HS-27A (cell line): Measurements from ENCODE around the gene MT2A.
"Not testable (repeated sequence)": the region's sequence is repeated elsewhere in the genome, so short reads cannot be mapped to it uniquely, and the experiment has no call there.

Experiments used
- DNase-seq: peaks from one replicate; pipeline ENCODE4 v3.0.0-alpha.2; 2012; ENCODE audit warnings: low read depth, missing footprints

The MT2A gene

DNA sequence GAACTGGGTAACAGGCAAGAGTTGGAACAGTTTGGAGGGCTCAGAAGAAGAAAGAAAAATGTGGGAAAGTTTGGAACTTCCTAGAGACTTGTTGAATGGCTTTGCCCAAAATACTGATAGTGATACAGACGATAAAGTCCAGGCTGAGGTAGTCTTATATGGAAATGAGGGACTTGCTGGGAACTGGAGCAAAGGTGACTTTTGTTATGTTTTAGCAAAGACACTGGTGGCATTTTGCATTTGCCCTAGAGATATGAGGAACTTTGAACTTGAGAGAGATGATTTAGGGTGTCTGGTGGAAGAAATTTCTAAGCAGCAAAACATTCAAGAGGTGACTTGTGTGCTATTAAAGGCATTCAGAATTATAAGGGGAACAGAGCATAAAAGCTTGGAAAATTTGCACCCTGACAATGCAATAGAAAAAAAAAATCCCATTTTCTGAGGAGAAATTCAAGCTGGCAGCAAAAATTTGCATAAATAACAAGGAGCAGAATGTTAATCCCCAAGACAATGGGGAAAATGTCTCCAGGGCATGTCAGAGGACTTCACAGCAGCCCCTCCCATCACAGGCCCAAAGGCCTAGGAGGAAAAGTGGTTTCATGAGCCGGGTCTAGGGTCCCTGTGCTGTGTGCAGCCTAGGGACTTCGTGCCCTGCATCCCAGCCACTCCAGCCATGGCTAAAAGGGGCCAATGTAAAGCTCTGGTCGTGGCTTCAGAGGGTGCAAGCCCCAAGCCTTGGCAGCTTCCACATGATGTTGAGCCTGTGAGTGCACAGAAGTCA, 13.5 kb downstream of the MT2A start:
- not testable (repeated sequence) for DNase-seq

DNA sequence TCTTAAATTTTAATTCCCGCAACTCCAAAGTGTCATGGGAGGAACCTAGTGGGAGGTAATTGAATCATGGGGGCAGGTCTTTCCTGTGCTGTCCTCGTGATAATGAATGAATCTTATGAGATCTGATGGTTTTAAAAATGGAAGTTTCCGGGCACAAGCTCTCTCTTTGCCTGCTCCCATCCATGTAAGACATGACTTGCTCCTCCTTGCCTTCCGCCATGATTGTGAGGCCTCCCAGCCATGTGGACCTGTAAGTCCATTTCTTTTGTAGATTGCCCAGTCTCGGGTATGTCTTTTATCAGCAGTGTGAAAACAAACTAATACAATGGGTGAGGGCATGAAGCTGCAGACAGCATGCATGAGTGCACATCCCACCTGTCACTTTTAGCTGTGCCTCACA, 14.8 kb downstream of the MT2A start:
- not testable (repeated sequence) for DNase-seq

DNA sequence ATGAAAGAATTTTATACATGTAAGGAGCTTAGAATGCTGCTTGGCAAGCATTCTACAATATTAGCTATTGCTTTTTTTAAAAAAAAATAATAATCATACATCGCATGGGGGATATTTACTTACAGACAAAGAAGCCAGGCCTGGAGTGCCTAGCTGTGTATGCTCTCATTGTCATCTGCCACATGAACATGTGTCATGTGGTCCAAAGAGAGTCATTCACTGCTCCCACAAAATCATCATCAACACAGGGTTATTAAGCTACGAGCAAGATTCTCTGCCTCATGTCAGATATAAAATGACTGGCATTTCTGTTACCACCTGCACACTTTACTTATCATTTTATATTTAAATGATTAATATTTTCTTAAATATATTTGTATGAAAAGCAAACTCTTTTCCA, 15.3 kb downstream of the MT2A start:
- DNase-seq: no peak

DNA sequence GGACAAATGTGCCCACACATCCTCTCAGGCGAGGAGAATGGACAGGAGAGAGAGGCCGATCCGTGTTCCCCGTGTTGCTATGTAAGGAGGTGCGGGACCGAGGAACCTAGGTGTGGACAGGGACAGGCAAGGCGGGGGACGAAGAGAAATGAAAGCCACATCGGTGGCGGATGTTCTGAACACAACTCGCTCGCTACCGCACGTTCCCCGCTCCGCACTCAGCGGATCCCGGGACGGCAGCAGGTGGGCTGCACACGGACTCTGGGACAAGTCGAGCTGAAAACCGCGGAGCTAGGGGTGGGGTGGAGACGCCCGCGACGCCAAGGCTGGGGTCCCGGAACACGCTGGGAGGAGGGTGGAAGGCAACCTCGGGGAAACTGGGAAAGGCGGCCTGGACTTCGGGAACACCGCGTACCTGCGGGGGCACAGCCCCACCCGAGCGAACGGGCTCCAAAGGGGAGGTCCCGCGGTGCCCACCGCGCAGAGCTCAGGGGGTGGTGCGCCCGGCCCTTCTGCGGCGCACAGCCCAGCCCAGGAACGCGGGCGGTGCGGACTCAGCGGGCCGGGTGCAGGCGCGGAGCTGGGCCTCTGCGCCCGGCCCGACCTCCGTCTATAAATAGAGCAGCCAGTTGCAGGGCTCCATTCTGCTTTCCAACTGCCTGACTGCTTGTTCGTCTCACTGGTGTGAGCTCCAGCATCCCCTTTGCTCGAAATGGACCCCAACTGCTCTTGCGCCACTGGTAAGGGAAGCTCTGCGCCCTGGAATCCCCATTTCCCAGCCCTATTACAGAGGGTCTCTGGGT, 17.0 kb downstream of the MT2A start, which contains the start of gene MT1E:
Gene MT1E (plus strand): TSS at position 642 of the 803 bp plus-strand sequence. CDS start 71 bp downstream, at position 713.
- peak; percentile 64 for DNase-seq

DNA sequence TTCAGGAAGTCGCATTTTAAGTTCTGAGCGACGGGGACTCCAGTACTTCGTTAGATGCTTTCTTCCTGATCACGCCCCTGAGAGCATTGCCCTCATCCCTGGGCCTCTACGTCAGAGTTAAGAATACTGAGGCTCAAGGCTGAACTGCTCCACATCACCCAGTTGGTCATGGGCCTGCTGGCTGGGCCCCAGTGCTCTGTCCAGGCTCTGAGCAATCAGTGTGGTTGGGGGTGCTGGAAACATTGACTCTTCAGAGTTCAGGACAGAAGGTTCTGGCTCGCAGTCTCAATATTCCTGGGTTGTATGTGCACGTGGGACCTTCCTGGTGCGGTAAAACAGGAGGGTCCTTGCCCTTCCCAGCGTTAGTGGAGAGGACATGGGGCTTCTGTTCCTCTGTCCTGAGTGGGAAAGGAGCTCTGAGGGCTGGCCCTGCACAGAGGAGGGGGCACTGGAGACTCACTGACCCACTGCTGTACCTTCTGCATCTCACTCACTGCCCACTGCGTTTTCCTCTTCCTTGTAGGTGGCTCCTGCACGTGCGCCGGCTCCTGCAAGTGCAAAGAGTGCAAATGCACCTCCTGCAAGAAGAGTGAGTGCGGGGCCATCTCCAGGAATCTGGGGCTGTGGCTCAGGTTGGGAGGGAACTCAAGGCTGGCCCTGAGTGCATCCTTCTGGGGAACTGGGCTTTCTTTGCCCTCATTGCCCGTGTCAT, 17.7 kb downstream of the MT2A start:
- DNase-seq: no peak

DNA sequence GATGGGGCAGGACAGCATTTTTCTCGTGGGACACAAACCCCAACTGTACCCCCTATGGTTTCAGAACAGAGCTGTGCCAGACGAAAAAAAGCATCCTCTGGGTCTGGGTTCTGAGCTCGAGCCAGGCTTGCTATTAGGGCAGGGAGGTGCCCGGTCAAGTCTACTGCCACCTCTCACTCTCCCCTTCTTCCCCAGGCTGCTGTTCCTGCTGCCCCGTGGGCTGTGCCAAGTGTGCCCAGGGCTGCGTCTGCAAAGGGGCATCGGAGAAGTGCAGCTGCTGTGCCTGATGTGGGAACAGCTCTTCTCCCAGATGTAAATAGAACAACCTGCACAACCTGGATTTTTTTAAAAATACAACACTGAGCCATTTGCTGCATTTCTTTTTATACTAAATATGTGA, 18.3 kb downstream of the MT2A start:
- DNase-seq: no peak

DNA sequence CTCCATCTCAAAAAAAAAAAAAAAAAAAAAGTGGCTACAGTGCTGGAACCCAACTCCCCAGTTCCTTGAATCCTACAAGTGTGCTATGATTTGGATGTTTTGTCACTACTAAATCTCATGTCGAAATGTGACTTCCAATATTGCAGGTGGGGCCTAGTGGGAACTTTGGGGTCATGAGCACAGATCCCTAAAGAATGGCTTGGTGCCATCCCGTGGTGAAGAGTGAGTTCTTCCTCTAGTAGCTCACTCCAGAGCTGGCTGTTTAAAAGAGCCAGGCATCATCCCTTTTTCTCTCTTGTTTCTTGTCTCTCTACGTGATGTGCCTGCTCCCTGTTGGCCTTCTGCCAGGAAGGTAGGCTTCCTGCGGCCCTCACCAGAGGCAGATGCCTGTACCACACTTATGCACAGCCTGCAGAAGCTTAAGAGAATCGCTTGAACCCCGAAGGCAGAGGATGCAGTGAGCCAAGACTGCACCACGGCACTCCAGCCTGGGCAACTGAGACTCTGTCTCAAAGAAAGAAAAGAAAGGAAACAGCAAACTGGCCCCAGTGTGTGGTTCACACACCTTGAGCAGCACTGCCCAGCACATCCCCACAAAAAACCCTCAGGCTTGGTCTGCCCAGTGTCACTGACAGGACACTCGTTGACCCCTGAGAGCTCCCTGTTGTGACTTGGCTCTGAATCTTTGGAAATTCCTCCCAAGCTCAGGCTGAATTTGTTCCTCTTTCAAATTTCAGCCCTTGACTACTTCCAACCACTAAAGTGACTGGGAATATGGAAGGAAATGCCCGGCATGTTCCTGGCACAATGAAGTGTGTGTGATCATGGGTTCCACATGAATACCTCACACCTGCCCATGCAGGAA, 20.3 kb downstream of the MT2A start:
- no peak for DNase-seq

DNA sequence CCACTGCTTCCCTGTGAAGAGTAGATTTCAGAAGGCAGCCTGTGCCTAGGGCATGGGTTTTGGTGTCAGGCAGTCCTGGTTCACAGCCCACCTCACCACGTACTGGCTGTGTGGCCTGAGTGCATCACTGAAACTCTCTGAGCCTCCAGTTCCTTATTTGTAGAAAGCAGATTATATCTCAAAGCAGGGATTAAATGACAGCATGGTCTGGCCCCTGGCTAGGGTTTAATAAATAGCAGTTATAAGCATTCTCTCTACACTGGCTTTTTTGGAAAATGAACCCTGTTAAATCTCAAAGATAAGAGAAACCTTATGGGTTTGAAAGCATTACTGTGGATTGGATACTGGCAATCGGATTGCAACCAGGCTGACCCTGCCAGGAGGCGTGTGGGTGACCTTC, 21.1 kb downstream of the MT2A start:
- no peak for DNase-seq

DNA sequence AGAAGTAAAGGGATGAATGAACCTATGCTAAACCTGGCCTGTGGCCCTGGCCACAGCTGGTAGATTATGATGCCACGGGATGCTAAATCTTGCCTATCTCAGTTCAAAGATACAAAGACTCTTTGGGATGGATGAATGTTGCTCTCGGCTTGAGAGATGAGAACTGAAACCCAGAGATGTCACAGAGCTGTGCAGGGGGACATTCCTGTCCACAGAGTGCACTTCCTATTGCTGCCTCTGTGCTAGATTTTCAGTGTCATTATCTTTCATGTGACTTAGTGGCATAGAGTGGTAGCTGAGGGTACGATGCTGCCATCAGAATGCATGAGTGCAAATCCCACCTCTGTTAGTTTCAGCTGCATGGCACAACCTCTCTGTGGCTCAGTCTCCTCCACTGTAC, 21.8 kb downstream of the MT2A start:
- DNase-seq: no peak

DNA sequence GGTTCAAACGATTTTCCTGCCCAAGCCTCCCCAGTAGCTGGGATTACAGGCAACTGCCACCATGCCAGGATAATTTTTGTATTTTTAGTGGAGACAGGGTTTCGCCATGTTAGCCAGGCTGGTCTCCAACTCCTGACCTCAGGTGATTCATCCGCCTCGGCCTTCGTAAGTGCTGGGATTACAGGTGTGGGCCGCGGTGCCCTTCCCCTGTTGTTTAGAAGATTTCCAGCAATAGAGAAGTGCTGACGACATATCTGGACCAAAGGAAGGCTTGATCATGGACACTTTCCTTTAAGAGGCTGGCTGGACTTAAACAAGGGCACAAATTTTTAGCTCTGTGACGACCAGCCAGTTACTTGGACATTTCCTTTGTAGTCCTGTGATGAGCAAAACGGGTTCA, 22.8 kb downstream of the MT2A start:
- DNase-seq: no peak

DNA sequence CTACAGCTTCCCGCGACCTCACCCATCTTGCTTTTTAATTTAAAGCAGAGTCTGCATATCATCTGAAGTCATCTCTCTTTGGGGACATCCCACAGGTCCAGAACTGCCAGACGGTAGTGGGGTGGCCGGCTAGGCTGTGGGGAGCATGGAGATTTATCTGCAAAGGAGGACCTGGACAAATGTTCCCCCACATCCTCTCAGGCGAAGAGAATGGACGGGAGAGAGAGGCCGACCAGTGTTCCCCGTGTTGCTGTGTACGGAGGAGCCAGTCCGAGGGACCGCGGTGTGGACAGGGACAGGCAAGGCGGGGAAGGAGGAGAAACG, 23.4 kb downstream of the MT2A start:
- DNase-seq: no peak

DNA sequence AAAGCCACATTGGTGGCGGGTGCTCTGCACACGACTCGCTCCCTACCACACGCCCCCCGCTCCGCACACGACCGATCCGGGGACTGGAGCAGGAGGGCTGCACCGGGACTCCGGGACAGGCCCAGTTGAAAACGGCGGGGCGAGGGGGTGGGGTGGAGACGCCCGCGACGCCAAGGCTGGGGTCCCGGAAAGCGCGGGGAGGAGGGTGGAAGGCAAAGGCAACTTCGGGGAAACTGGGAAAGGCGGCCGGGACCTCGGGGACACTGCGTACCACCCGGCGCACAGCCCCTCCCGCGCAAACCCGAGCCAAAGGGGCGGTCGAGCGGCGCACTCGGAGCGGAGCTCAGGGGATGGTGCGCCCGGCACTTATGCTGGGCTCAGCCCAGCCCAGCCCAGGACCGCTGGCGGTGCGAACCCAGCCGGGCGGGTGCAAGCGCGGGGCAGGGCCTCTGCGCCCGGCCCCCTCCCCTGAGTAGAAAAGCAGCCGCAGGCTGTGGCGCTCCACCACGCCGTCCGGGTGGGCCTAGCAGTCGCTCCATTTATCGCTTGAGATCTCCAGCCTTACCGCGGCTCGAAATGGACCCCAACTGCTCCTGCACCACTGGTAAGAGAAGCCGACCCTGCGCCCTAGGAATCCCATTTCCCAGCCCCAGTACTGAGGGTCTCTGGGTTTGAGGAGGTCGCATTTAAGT, 23.9 kb downstream of the MT2A start, which contains the start of gene MT1M:
Gene MT1M (plus strand): TSS at position 504 of the 692 bp plus-strand sequence. CDS start 73 bp downstream, at position 577.
- DNase-seq: no peak

DNA sequence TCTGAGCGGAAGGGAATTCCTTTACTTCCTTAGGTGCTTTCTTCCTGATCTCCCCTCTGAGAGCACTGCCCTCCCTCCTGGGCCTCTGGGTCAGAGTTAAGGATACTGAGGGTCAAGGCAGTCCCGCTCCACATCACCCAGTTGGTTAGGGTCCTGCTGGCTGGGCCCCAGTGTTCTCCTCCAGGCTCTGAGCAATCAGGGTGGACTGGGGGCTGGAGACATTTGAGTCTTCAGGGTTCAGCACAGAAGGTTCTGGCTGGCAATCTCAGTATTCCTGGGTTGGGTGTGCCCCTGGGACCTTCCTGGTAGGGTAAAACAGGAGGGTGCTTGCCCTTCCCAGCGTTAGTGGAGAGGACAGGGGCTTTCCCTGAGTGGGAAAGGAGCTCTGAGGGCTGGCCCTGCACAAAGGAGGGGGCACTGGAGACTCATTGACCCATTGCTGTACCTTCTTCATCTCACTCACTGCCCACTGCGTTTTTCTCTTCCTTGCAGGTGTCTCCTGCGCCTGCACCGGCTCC, 24.5 kb downstream of the MT2A start:
- DNase-seq: no peak

DNA sequence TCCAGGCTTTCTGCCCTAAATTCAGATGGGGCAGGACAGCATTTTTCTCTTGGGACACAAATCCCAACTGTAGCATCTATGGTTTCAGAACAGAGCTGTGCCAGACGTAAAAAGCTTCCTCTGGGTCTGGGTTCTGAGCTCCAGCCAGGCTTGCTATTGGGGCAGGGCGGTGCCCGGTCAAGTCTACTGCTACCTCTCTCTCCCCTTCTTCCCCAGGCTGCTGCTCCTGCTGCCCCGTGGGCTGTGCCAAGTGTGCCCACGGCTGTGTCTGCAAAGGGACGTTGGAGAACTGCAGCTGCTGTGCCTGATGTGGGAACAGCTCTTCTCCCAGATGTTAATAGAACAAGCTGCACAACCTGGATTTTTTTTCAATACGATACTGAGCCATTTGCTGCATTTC, 25.2 kb downstream of the MT2A start:
- no peak for DNase-seq

DNA sequence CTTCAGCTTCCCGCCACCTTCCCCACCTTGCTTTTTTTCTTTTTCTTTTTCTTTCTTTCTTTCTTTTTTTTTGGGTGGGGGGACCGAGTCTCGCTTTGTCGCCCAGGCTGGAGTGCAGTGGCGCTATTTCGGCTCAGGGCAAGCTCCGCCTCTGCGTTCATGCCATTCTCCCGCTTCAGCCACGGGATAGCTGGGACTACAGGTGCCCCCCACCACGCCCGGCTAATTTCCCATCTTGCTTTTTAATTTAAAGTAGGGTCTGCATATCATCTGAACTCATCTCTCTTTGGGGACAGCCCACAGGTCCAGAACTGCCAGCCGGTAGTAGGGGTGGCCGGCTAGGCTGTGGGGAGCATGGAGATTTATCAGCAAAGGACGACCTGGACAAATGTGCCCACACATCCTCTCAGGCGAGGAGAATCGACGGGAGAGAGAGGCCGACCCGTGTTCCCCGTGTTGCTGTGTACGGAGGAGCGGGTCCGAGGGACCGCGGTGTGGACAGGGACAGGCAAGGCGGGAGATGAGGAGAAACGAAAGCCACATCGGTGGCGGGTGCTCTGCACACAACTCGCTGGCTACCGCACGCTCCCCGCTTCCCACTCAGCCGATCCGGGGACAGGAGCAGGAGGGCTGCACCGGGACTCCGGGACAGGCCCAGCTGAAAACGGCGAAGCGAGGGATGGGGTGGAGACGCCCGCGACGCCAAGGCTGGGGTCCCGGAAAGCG, 26.5 kb downstream of the MT2A start:
- DNase-seq: no peak

DNA sequence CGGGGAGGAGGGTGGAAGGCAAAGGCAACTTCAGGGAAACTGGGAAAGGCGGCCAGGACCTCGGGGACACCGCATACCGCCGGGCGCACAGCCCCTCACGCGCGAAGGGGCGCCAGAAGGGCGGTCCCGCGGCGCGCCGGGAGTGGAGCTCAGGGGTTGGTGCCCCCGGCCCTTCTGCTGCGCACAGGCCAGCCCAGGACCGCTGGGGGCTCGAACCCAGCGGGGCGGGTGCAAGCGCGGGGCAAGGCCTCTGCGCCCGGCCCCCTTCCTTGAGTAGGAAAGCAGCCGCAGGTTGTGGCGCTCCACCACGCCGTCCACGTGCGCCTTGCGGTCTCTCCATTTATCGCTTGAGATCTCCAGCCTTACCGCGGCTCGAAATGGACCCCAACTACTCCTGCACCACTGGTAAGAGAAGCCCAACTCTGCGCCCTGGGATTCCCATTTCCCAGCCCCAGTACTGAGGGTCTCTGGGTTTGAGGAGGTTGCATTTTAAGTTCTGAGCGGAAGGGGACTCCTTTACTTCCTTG, 27.1 kb downstream of the MT2A start:
- no peak for DNase-seq

DNA sequence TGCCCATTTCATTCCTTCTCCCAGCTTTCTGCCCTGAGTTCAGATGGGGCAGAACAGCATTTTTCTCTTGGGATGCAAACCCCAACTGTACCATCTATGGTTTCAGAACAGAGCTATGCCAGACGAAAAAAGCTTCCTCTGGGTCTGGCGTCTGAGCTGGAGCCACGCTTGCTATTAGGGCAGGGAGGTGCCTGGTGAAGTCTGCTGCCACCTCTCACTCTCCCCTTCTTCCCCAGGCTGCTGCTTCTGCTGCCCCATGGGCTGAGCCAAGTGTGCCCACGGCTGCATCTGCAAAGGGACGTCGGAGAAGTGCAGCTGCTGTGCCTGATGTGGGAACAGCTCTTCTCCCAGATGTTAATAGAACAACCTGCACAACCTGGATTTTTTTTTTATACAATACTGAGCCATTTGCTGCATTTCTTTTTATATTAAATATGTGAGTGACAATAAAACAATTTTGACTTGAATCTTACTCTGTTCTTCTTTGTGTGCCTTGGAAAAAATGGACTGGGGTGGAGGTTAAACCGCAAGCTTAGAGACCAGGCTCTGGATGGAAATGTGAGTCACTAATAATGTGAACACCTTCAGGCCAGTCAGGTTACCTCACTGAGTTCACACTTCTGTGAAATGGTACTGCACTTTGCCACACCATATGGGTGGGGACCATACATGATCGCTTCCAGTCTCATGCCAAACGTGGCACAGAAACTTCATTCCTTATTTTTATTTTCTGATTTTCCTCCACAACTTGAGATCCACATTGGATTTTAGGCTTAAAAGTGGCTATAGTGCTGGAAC, 28.4 kb downstream of the MT2A start:
- no peak for DNase-seq

DNA sequence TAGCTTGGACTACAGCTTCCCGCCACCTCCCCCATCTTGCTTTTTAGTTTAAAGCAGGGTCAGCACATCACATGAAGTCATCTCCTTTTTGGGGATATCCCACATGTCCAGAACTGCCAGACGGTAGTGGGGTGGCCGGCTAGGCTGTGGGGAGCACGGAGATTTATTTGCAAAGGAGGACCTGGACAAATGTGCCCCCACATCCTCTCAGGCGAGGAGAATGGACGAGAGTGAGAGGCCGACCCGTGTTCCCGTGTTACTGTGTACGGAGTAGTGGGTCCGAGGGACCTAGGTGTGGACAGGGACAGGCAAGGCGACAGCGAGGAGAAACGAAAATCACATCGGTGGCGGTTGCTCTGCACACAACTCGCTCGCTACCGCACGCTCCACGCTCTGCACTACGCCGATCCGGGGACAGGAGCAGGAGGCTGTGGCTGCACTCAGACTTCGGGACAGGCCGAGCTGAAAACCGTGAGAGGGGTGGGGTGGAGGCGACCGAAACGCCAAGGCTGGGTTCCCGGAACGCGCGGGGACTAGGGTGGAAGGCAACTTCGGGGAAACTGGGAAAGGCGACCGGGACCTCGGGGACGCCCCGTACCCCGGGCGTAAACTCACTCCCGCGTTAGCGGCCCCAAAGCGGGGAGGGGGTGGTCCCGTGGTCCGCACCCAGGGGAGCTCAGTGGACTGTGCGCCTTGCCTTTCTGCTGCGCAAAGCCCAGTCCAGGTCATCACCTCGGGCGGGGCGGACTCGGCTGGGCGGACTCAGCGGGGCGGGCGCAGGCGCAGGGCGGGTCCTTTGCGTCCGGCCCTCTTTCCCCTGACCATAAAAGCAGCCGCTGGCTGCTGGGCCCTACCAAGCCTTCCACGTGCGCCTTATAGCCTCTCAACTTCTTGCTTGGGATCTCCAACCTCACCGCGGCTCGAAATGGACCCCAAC, 29.7 kb downstream of the MT2A start, which contains the start of gene MT1A:
Gene MT1A (plus strand): TSS at position 853 of the 937 bp plus-strand sequence. CDS start 73 bp downstream, at position 926.
- no peak for DNase-seq
